NOMO-1 (cell line): Measurements from ENCODE around the gene APC2.

ENCODE experiments used
- DNase-seq, 2 experiments: peaks; one replicate each; lab custom pipeline; 2025; ENCODE audit not compliant: unreplicated experiment in 2 of 2; lab: John Stamatoyannopoulos, UW

The APC2 gene

DNA sequence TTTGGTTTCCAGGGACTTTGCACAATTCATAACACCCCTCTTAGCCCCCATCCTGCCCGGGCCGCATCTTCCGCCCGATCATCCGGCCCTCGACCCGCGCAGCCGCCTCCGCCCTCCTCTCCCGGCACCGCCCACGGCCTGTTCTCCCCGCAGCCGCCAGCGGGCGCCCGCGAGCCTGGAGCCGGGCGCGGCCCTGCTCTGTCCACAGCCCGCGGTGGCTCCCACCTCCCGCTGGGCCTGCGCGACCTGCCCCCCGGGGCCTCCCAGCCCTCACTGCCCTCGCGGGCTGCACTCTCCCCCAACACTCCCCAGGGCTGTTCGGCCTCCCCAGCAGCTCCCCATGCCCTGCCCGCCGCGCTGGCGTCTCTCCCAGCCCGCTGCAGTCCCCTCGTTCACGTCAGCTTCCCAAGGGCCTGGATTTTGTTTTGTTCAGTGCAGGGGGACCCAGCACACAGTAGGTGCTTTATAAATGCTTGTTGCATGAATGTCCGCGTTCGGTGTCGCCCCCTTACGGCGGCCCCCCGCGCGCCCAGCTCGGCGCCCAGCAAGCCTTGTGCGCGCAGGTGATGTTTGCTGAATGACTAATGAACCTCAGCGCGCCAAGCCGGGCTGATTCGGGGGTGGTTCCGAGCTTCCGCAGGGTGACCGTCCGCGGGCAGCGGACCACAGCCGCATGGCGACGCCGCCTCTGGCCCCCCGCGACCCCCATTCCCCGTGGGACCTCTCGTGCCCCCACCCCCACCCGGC, 4.6 kb upstream of the APC2 start:
- DNase-seq: peak; percentile 51 to 74

DNA sequence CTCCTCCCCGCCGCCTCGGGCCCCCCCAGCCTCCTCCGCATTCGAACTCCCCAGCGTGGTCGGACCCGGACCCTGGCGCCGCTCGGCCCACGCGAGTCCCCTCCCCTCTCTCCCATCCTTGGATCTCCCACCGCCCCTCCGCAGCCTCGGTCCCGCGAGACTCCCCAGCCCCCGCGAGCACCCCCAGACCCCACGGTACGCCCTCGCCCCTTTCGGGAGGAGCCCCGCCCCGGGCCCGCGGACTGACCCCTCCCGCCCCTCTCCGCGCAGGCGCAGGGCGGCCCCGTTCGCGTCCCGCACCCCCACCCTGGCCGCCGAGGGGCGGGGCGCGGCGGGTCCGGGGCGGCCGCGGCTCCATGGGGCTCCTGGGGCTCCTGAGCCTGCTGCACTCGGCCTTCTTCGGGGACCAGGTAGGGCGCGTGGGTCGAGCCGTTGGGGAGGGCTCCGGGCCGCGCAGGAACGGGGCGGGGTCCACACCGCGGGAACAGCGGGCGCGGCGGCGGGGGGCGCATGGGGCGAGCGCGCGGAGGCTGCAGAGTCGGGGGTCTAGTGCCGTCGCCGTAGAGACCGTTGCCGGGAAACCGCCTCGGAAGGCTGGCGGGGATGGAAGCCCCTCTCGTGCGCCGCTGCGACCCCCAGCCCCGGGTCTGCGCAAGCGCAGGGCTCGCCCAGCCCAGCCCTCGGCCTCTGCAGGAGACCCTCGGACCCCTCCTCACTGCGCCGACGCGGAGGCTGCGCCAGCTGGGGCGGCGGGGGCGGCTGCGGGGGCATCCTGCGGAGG, 3.8 kb upstream of the APC2 start:
- no peak for DNase-seq

DNA sequence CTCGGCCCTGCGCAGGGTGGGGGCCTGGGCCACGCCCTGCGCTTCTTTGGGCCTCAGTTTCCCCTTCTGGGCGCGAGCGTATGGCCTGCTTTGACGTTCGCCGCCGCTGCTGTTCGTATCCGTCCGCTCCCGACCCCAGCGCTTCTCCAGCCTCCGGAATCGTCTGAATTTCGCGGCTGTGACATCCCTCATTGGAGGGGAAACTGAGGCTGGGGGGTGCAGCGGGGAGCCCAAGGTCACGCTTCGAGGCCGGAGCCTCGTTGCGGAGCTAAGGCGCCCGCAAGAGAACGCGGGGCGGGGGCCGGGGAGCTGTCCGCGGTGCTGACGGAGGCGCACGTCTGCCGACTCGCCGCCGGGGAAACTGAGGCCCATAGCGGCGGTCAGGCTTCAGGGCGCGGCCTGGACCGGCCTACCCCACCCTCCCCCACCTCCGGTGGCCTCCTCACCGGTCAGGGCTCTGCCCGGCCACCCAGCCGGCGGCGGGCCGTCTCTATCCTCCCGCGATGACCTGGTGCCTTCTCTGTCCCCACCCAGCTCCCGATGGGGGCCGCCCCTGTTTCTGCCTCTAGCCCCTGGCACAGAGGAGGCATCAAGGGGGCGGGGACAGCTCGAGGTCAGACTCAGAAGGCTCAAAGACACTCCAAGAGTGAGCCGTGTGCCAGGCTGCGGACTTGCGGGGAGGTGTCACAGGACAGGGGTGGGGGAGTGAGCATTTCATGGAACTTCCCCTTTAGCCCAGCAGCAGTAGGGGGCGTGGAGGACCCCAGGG, 3.0 kb upstream of the APC2 start:
- no peak for DNase-seq

GRCh38 chr19:1447504-1447903, 2.4 kb upstream of the APC2 start:
- no peak for DNase-seq

DNA sequence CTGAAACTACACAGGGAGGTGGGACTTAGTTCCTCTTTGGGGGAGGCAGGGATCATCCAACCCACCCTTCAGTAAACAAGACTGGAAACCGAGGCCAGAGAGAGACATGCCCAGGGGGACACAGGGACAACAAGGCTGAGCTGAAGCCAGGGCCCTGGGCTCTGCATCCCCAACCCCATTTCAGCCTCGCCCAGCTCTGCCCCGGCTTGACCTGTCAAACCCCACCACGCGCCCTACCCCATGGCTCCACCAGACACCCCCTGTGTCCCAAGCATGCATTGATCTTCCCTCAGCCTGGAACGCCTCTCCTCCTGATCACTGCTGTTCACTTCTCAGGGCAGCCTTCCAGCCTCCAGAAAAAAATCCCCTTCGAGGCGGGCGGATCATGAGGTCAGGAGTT, 2.0 kb upstream of the APC2 start:
- no peak for DNase-seq

DNA sequence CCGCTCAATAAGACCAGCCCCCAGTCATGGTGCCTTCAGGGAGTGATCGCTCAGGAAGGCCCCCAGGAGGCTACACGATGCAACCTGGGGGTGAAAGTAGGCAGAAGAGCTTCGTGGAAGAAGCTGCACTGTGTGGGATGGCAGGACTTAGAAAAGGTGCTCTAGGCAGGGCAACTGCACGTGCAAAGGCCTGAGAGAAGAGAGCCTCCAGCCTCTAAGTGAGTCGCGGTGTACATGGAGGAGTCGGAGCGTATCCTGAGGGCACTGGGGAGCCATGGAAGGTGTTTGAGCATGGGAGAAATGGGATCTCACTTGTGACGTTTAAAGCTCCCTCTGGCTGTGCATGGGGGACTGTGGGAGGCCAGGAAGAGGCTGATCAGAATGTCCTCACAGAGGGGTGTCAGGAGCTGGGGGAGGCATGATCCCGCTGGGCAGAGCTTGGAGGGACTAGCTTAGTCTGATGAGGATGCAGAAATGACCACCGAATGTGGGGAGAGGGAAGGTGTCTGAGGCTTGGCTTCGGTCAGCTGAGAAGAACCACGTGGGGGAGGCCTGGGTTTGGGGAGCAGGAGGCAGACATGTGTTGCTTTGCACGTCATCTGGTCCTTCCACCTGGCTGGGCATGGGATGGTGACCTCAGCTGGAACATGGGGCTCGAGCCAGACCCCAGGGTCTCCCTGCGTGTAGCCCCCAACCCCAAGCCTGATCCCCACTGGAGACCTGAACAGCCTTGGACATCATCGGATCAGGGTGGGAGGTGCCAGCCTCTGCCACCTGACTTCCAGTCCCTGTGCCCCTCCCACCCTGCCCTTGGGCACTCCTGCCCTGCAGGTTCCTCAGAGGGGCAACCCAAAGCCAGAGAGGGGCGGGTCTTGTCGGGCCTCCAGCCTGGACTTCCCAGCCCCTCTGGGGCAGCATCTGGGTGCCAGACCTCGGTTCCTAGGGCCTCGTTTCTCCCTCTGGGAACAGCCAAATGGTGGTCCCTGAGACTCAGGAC, 1.1 kb downstream of the APC2 start:
- no peak for DNase-seq

DNA sequence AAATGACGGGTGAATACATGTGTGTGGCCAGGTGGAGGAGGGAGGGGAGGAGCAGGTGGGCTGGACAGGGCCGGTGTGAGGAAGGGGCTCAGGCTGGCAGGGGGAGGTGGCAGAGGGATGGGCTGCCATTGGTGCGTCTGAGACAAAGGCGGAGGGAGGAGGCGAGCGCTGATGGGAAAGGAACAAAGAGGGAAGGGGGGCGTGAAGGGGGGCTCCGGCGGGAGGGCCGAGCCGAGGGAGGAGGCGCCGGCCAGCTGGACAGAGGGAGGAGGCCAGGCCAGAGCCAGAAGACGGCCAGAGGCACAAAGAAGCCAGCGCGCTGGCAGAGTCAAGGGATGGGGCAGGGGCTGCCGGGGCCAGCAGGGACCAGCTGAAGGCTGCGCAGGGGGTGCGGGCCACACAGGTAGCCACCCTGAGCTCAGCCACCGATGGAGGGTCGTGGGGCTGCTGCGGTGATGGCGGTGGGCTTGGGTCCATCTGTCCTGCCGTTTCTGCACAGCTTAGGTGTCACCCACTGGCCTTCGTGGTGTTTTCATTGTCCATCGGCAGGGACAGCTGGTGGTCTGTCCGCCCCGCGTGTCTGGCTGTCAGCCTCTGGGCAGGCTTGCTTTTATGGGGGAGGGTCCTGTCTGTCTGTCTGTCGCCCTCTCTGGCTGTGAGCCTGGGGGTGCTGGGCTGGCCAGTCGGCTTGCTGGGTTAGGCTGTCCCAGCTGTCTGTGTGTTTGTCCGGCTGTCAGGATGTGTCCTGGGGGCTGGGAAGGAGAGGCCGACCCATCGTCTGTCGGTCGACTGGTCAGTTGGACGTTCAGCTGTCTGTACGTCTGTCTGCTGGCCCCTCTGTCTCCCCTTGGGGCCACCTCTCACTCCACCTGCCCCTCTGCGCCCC, 2.2 kb downstream of the APC2 start:
- no peak for DNase-seq

GRCh38 chr19:1452802-1453524, 3.0 kb downstream of the APC2 start:
- no peak for DNase-seq

DNA sequence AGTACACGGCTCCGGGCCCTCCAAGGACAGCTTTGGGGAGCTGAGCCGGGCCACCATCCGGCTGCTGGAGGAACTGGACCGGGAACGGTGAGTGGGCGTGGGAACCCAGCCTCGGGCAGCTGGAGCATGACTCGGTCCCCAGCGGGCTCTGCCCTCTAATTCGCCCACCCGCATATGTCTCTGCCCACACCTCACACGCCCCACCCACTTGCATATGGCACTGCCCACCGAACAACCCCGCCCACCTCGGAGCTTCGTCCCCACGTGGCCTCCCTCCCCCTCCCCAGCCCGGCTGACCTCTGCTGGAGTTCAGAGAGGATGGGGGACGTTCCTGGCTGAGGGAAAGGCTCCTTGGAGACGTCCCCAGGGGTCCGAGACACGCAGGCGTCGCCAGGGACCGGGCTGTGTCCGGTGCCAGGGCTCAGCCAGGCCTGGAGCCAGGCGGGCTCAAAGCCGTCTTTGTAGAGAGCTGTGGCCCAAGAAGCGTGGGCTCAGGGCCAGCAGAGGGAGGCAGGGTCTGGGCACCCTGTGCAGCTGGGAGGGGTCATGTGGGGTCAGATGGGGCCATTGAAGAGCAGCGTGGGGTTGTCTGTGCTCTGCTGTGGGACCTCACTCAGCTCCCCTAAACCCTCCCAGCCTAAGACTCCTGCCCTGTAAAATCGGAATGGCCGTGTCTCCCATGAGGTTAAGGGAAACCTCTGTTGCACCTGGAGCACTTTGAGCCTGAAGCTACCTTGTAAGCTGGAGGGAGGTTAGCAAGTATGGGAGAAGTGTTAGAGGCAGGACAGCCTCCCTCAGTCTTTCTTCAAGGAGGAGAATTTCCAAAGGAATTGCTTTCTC, 3.8 kb downstream of the APC2 start:
- DNase-seq: no peak

DNA sequence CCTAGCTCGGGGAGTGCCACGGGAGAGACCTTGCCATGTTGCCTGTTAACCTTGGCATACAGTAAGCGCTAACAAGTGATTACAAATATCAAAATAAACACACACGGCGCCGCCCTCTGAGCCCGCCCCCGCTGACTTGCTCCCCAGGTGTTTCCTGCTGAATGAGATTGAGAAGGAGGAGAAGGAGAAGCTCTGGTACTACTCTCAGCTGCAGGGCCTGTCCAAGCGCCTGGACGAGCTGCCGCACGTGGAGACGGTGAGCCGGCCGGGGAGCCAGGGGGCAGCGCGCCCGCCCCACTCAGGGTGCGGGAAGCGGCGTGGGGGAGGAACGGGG, 5.0 kb downstream of the APC2 start:
- DNase-seq: no peak

DNA sequence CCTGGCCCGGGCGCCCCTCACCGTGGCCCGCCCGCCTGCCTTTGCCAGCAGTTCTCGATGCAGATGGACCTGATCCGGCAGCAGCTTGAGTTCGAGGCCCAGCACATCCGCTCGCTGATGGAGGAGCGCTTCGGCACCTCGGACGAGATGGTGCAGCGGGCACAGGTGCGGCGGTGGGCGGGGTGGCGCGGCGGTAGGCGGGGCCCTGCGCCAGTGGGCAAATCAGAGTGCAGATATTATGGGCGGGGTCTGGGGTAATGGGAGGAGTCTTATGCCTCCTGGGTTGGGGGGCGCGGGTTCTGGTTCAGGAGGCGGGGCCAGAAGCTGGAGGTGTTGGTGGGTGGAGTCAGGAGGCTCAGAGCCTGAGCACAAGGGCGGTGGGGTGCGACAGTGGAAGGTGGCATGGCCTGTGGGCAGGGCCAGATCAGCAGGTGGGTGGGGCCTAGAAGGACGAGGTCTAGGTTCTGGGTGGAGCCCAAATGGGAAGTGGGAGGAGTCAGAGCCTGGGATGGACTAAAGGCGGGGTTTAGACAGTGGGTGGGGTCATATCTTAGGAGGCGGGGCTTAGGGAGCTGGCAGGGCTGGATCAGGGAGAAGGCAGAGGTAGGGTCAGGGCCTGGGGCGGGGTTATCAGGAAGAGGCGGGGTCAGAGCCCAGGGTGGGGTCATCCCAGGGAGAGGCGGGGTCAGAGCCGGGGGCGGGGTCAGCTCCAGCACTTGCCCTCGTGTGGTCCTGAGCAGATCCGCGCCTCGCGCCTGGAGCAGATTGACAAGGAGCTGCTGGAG, 5.6 kb downstream of the APC2 start:
- DNase-seq: no peak

GRCh38 chr19:1456121-1456900, 6.4 kb downstream of the APC2 start:
- no peak for DNase-seq

DNA sequence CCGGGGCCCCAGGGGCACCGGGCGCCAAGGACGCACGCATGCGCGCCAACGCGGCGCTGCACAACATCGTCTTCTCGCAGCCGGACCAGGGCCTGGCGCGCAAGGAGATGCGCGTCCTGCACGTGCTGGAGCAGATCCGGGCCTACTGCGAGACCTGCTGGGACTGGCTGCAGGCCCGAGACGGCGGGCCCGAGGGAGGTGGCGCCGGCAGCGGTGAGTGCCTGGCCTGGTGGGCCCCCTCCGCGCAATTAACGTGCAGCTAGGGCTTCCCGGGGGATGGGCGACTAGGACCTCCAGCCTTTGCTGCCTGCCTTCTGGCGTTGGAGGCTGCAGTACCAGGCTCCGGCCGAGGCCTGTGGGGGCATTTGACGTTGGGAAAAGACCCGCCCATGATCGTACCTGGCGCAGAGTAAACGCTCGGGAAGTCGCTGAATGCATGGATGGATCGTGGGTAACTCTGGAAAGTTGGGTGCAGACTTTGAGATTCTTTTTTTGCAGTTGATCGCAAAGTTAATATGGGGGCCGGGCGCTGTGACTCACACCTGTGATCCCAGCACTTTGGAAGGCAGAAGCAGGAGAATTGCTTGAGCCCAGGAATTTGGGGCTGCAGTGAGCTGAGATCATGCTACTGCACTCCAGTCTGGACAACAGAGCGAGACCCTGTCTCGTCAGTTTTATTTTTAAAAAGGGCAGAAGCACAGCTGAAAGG, 7.3 kb downstream of the APC2 start:
- no peak for DNase-seq

GRCh38 chr19:1457892-1458291, 8.0 kb downstream of the APC2 start:
- DNase-seq: no peak

DNA sequence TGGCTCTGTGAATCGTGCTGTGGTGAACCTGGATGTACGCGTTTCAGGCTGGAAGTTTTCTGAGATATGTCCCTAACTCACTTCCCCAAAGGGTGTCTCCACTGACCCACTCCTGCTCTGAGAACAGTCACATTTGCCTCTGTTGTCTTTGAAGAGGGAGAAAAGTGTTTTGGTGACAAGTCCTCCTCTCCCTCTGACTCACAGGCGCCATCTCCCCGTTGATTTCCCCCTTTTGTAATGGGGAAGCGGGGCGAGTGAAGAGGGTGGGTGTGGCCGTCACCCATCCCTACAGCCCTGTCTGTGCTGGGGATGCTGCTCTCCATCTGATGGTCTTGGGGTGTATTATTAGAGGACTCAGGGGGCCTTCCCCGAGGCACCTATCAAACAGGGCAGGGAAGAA, 9.6 kb downstream of the APC2 start:
- DNase-seq: peak in 1 of 2 experiments; percentile 49
